H9 (cell line): ENCODE results near the gene KCTD5. TPM values are rescaled to one million over a fixed set of nuclear protein-coding genes. Genes with fewer than 3 reads are reported as not detected.

Experiments used
- DNase-seq: peaks from one replicate; pipeline ENCODE4 v3.0.0-alpha.2; 2017
- H2AFZ ChIP-seq: one replicate; pipeline ENCODE4 v1.6.1; 2013; ENCODE audit warnings: mild to moderate bottlenecking, low read length, control low read depth, moderate library complexity
- H2AK5ac ChIP-seq: 2 replicates; pipeline ENCODE4 v1.6.1; 2013; ENCODE audit warnings: low read length, control low read depth, mixed read lengths; ENCODE audit not compliant: insufficient read length
- H2BK120ac ChIP-seq: one replicate; pipeline ENCODE4 v1.6.1; 2013; ENCODE audit warnings: low read depth, mild to moderate bottlenecking, low read length, control low read depth, inconsistent platforms; ENCODE audit not compliant: poor library complexity, severe bottlenecking
- H2BK12ac ChIP-seq: 2 replicates; pipeline ENCODE4 v1.6.1; 2013; ENCODE audit warnings: low read length, control low read depth, mixed read lengths, low read depth; ENCODE audit not compliant: insufficient read length
- H2BK15ac ChIP-seq: 2 replicates; pipeline ENCODE4 v1.6.1; 2013; ENCODE audit warnings: low read depth, low read length, control low read depth
- H2BK20ac ChIP-seq: one replicate; pipeline ENCODE4 v1.6.1; 2013; ENCODE audit warnings: low read depth, mild to moderate bottlenecking, low read length, control low read depth, inconsistent platforms; ENCODE audit not compliant: poor library complexity, severe bottlenecking
- H2BK5ac ChIP-seq: 2 replicates; pipeline ENCODE4 v1.6.1; 2013; ENCODE audit warnings: low read length, control low read depth, mixed read lengths; ENCODE audit not compliant: insufficient read length
- H3K14ac ChIP-seq: 2 replicates; pipeline ENCODE4 v1.6.1; 2013; ENCODE audit warnings: low read length, control low read depth; ENCODE audit not compliant: insufficient read depth
- H3K18ac ChIP-seq: 2 replicates; pipeline ENCODE4 v1.6.1; 2013; ENCODE audit warnings: low read depth, mild to moderate bottlenecking, mixed read lengths, low read length, control low read depth; ENCODE audit not compliant: insufficient read length
- H3K23ac ChIP-seq: 2 replicates; pipeline ENCODE4 v1.6.1; 2013; ENCODE audit warnings: low read length, control low read depth, mixed read lengths, low read depth; ENCODE audit not compliant: insufficient read length
- H3K23me2 ChIP-seq: 2 replicates; pipeline ENCODE4 v1.6.1; 2013; ENCODE audit warnings: low read depth, mild to moderate bottlenecking, mixed read lengths, low read length, control low read depth; ENCODE audit not compliant: insufficient read length, poor library complexity, severe bottlenecking
- H3K27ac ChIP-seq: 2 replicates; pipeline ENCODE4 v1.5.1; 2013; ENCODE audit warnings: low read length, control low read depth, mixed read lengths, low read depth; ENCODE audit not compliant: insufficient read length
- H3K27me3 ChIP-seq: 2 replicates; pipeline ENCODE4 v1.6.1; 2013; ENCODE audit warnings: low read length, control low read depth, inconsistent platforms; ENCODE audit not compliant: insufficient read depth
- H3K4ac ChIP-seq: 2 replicates; pipeline ENCODE4 v1.6.1; 2013; ENCODE audit warnings: low read depth, mild to moderate bottlenecking, control low read depth, inconsistent platforms, low read length, moderate library complexity
- H3K4me1 ChIP-seq: 2 replicates; pipeline ENCODE4 v1.6.1; 2013; ENCODE audit warnings: low read length, control low read depth, inconsistent platforms; ENCODE audit not compliant: insufficient read depth
- H3K4me2 ChIP-seq: 2 replicates; pipeline ENCODE4 v1.6.1; 2013; ENCODE audit warnings: low read length, control low read depth, mixed read lengths; ENCODE audit not compliant: insufficient read length, insufficient read depth
- H3K56ac ChIP-seq: 2 replicates; pipeline ENCODE4 v1.6.1; 2013; ENCODE audit warnings: low read depth, mild to moderate bottlenecking, mixed read lengths, low read length, control low read depth; ENCODE audit not compliant: insufficient read length
- H3K79me1 ChIP-seq: 2 replicates; pipeline ENCODE4 v1.6.1; 2013; ENCODE audit warnings: low read depth, mild to moderate bottlenecking, moderate library complexity, low read length, control low read depth, inconsistent platforms; ENCODE audit not compliant: insufficient read depth, poor library complexity, severe bottlenecking
- H3K79me2 ChIP-seq: 2 replicates; pipeline ENCODE4 v1.6.1; 2013; ENCODE audit warnings: low read length, control low read depth, inconsistent platforms; ENCODE audit not compliant: insufficient read depth
- H3K9ac ChIP-seq: 2 replicates; pipeline ENCODE4 v1.6.1; 2013; ENCODE audit warnings: low read length, control low read depth, mixed read lengths; ENCODE audit not compliant: insufficient read length; ENCODE audit errors: extremely low read depth
- H3K9me3 ChIP-seq: one replicate; pipeline ENCODE4 v1.6.1; 2013; ENCODE audit warnings: low read depth, low read length, inconsistent platforms; ENCODE audit not compliant: control insufficient read depth
- H3T11ph ChIP-seq: one replicate; pipeline ENCODE4 v1.6.1; 2013; ENCODE audit warnings: mild to moderate bottlenecking, low read length, control low read depth, inconsistent platforms
- H4K20me1 ChIP-seq: one replicate; pipeline ENCODE4 v1.6.1; 2013; ENCODE audit not compliant: control insufficient read depth, insufficient read length, insufficient read depth
- H4K5ac ChIP-seq: 2 replicates; pipeline ENCODE4 v1.6.1; 2013; ENCODE audit warnings: low read depth, mild to moderate bottlenecking, mixed read lengths, low read length, control low read depth; ENCODE audit not compliant: insufficient read length
- H4K8ac ChIP-seq: replicated peaks from 2 replicates; pipeline ENCODE4 v1.6.1; 2013; ENCODE audit warnings: low read length, control low read depth, mixed read lengths, low read depth; ENCODE audit not compliant: insufficient read length
- H4K91ac ChIP-seq: 2 replicates; pipeline ENCODE4 v1.6.1; 2013; ENCODE audit warnings: low read depth, mild to moderate bottlenecking, moderate library complexity, mixed read lengths, low read length, control low read depth; ENCODE audit not compliant: insufficient read length
- H3K27ac Mint-ChIP-seq, 3 experiments: 2 replicates in 2 of 3; 3 replicates in 1 of 3; pipeline ENCODE4 v1.8.0; 2020 to 2021; ENCODE audit warnings: mixed read lengths in 3 of 3, mild to moderate bottlenecking in 1 of 3, moderate library complexity in 1 of 3
- H3K27me3 Mint-ChIP-seq: 2 replicates; pipeline ENCODE4 v1.8.0; 2021; ENCODE audit warnings: low read depth, mild to moderate bottlenecking, moderate library complexity, mixed read lengths
- H3K36me3 Mint-ChIP-seq, 3 experiments: 2 replicates in 2 of 3; 3 replicates in 1 of 3; pipeline ENCODE4 v1.8.0; 2020 to 2021; ENCODE audit warnings: low read depth in 3 of 3, mixed read lengths in 3 of 3; ENCODE audit not compliant: insufficient read depth in 1 of 3
- H3K4me1 Mint-ChIP-seq, 2 experiments: 2 replicates each; pipeline ENCODE4 v1.8.0; 2020; ENCODE audit warnings: mixed read lengths in 2 of 2
- H3K4me3 Mint-ChIP-seq, 2 experiments: 2 replicates in 1 of 2; 3 replicates in 1 of 2; pipeline ENCODE4 v1.8.0; 2020 to 2021; ENCODE audit warnings: mild to moderate bottlenecking in 2 of 2, mixed read lengths in 2 of 2, moderate library complexity in 1 of 2
- H3K9me3 Mint-ChIP-seq, 2 experiments: 2 replicates in 1 of 2; 3 replicates in 1 of 2; pipeline ENCODE4 v1.8.0; 2020; ENCODE audit warnings: mild to moderate bottlenecking in 2 of 2, mixed read lengths in 2 of 2, moderate library complexity in 1 of 2
- WGBS: extraction: QIAGEN DNeasy Blood & Tissue Kit; methylation state at CpG from one replicate; pipeline ENCODE4 v1.1.7; 2013; ENCODE audit warnings: missing lambda C conversion rate, low lambda C conversion rate, mixed read lengths; ENCODE audit not compliant: insufficient read length; ENCODE audit errors: extremely low coverage; 5-methylcytosine and 5-hydroxymethylcytosine counted together
- total RNA-seq: library from RNA; stranded (reverse); gene quantifications from 2 replicates; pipeline ENCODE4 v1.2.1, GENCODE V29; 2021
- TF ChIP-seq, protein P1 (sequence below): fragments of 200-600 bp; sonication (generic); conservative IDR thresholded peaks from 3 replicates; pipeline ENCODE4 v1.8.0; 2021; ENCODE audit warnings: antibody characterized with exemption, mild to moderate bottlenecking

The KCTD5 gene
- total RNA-seq, 1 experiment from 2014 or later, result 39.9 TPM

- peaks cover 13% of the 10 kb centered on the region for H3K79me1 ChIP-seq
- H4K91ac ChIP-seq, result no peak overlapping the region
- H3K18ac ChIP-seq, result no peak overlapping the region
- no peaks in the 10 kb centered on the region for H3K27me3 ChIP-seq
- no peak overlapping the region for H2BK5ac ChIP-seq
- Mint-ChIP-seq H3K27me3 (peaks cover 2% of the 10 kb centered on the region; the same call in 1 of the 2 replicates), H3K27ac (peak overlapping the region; percentile 40 to 87 (median 49); a peak in 5 of 7 replicates), H3K9me3 (peaks cover 5 to 6% of the 10 kb centered on the region in 2 experiments; a peak in 3 of 5 replicates), H3K4me3 (peak overlapping the region; percentile 90 to 94), H3K4me1 (peaks cover 38 to 41% of the 10 kb centered on the region in 2 experiments), H3K36me3 (peaks cover 65 to 72% (median 70%) of the 10 kb centered on the region in 3 experiments)
- H4K8ac ChIP-seq, result no peak overlapping the region
- no peak overlapping the region for H2BK20ac ChIP-seq
- no peak overlapping the region for H2BK15ac ChIP-seq
- WGBS, result 100% methylated on average over 1 of the region's 3 CpGs
- no peak overlapping the region for H2AK5ac ChIP-seq
- no peak overlapping the region for H4K5ac ChIP-seq
- H3K9me3 ChIP-seq, result no peaks in the 10 kb centered on the region
- TF ChIP-seq, protein P1, sequence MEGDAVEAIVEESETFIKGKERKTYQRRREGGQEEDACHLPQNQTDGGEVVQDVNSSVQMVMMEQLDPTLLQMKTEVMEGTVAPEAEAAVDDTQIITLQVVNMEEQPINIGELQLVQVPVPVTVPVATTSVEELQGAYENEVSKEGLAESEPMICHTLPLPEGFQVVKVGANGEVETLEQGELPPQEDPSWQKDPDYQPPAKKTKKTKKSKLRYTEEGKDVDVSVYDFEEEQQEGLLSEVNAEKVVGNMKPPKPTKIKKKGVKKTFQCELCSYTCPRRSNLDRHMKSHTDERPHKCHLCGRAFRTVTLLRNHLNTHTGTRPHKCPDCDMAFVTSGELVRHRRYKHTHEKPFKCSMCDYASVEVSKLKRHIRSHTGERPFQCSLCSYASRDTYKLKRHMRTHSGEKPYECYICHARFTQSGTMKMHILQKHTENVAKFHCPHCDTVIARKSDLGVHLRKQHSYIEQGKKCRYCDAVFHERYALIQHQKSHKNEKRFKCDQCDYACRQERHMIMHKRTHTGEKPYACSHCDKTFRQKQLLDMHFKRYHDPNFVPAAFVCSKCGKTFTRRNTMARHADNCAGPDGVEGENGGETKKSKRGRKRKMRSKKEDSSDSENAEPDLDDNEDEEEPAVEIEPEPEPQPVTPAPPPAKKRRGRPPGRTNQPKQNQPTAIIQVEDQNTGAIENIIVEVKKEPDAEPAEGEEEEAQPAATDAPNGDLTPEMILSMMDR, result no peak
- no peak overlapping the region for H3K9ac ChIP-seq
- no peak overlapping the region for H2BK12ac ChIP-seq
- H3K14ac ChIP-seq, result no peak overlapping the region
- H3K4me1 ChIP-seq, result peaks cover 3% of the 10 kb centered on the region; the same call in 1 of the 2 replicates
- peak overlapping the region; percentile 71 for H3K4me2 ChIP-seq
- DNase-seq, result no peak
- H2BK120ac ChIP-seq, result no peak overlapping the region
- peaks cover 8% of the 10 kb centered on the region for H3K23me2 ChIP-seq
- no peaks in the 10 kb centered on the region for H4K20me1 ChIP-seq
- no peak overlapping the region for H3K27ac ChIP-seq
- H3T11ph ChIP-seq, result no peak overlapping the region
- no peak overlapping the region for H3K4ac ChIP-seq
- peaks cover 51% of the 10 kb centered on the region for H3K79me2 ChIP-seq
- no peak overlapping the region for H2AFZ ChIP-seq
- H3K56ac ChIP-seq, result no peak overlapping the region
- H3K23ac ChIP-seq, result no peak overlapping the region
Observed at GRCh38 chr16:2755158-2755557, 72.8 kb downstream of the KCTD5 start.
